ENCODE data around the gene KIF3C. TPM values are rescaled to one million over a fixed set of nuclear protein-coding genes. Genes with fewer than 3 reads are reported as not detected.

KIF3C gene
- total RNA-seq, 1 experiment from 2014 or later = 41.4 TPM

GRCh38 chr2:25933622-25934021 lies 48.7 kb downstream of the KIF3C start:
- no peaks in the 10 kb centered on the region for H3K27me3 ChIP-seq (ENCODE audit: insufficient read depth, low read length)
- H3K4me3 Mint-ChIP-seq = no peak overlapping the region
- no peak overlapping the region for H4K91ac ChIP-seq (ENCODE audit: insufficient read length, low read depth, low read length)
- no peak overlapping the region for H2BK12ac ChIP-seq (ENCODE audit: insufficient read length, low read depth, low read length)
- H3T11ph ChIP-seq (ENCODE audit: low read length) = no peak overlapping the region
- TF ChIP-seq, protein P1, sequence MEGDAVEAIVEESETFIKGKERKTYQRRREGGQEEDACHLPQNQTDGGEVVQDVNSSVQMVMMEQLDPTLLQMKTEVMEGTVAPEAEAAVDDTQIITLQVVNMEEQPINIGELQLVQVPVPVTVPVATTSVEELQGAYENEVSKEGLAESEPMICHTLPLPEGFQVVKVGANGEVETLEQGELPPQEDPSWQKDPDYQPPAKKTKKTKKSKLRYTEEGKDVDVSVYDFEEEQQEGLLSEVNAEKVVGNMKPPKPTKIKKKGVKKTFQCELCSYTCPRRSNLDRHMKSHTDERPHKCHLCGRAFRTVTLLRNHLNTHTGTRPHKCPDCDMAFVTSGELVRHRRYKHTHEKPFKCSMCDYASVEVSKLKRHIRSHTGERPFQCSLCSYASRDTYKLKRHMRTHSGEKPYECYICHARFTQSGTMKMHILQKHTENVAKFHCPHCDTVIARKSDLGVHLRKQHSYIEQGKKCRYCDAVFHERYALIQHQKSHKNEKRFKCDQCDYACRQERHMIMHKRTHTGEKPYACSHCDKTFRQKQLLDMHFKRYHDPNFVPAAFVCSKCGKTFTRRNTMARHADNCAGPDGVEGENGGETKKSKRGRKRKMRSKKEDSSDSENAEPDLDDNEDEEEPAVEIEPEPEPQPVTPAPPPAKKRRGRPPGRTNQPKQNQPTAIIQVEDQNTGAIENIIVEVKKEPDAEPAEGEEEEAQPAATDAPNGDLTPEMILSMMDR (conservative IDR thresholded peaks at IDR 0.05) = no peak
- H3K36me3 Mint-ChIP-seq (ENCODE audit: insufficient read depth in 1 of 3, low read depth in 3 of 3) = peaks cover 8 to 35% (median 31%) of the 10 kb centered on the region in 3 experiments; a peak in 6 of 7 replicates
- H3K23ac ChIP-seq (ENCODE audit: insufficient read length, low read depth, low read length) = no peak overlapping the region
- H3K9me3 Mint-ChIP-seq = no peaks in the 10 kb centered on the region
- H3K18ac ChIP-seq (ENCODE audit: insufficient read length, low read depth, low read length) = no peak overlapping the region
- H3K56ac ChIP-seq (ENCODE audit: insufficient read length, low read depth, low read length) = no peak overlapping the region
- no peaks in the 10 kb centered on the region for H4K20me1 ChIP-seq (ENCODE audit: control insufficient read depth, insufficient read depth, insufficient read length)
- H2BK120ac ChIP-seq (ENCODE audit: low read depth, low read length, poor library complexity, severe bottlenecking) = no peak overlapping the region
- no peak overlapping the region for H3K9ac ChIP-seq (ENCODE audit: extremely low read depth, insufficient read length, low read length)
- no peak overlapping the region for H3K4me2 ChIP-seq (ENCODE audit: insufficient read depth, insufficient read length, low read length)
- H3K27me3 Mint-ChIP-seq (ENCODE audit: low read depth) = no peaks in the 10 kb centered on the region
- no peak overlapping the region for H2BK15ac ChIP-seq (ENCODE audit: low read depth, low read length)
- no peak overlapping the region for H4K5ac ChIP-seq (ENCODE audit: insufficient read length, low read depth, low read length)
- H2BK5ac ChIP-seq (ENCODE audit: insufficient read length, low read length) = no peak overlapping the region
- H3K27ac Mint-ChIP-seq = no peak overlapping the region
- H3K4ac ChIP-seq (ENCODE audit: low read depth, low read length) = no peak overlapping the region
- H3K79me2 ChIP-seq (ENCODE audit: insufficient read depth, low read length) = no peaks in the 10 kb centered on the region
- H2AFZ ChIP-seq (ENCODE audit: low read length) = no peak overlapping the region
- no peaks in the 10 kb centered on the region for H3K9me3 ChIP-seq (ENCODE audit: control insufficient read depth, low read depth, low read length)
- H3K27ac ChIP-seq (ENCODE audit: insufficient read length, low read depth, low read length) = no peak overlapping the region
- no peaks in the 10 kb centered on the region for H3K79me1 ChIP-seq (ENCODE audit: insufficient read depth, low read depth, low read length, poor library complexity, severe bottlenecking)
- H3K4me1 Mint-ChIP-seq = no peaks in the 10 kb centered on the region
- no peak for DNase-seq
- WGBS (ENCODE audit: extremely low coverage, insufficient read length, low lambda C conversion rate) = no CpG with 5 or more reads among the region's 2 CpGs
- H4K8ac ChIP-seq (replicated peaks; ENCODE audit: insufficient read length, low read depth, low read length) = no peak overlapping the region
- H3K23me2 ChIP-seq (ENCODE audit: insufficient read length, low read depth, low read length, poor library complexity, severe bottlenecking) = no peaks in the 10 kb centered on the region
- H2AK5ac ChIP-seq (ENCODE audit: insufficient read length, low read length) = no peak overlapping the region
- H2BK20ac ChIP-seq (ENCODE audit: low read depth, low read length, poor library complexity, severe bottlenecking) = no peak overlapping the region
- no peaks in the 10 kb centered on the region for H3K4me1 ChIP-seq (ENCODE audit: insufficient read depth, low read length)
- H3K14ac ChIP-seq (ENCODE audit: insufficient read depth, low read length) = no peak overlapping the region
